Measurements from ENCODE around the gene PTGIR.

Gene PTGIR, protein sequence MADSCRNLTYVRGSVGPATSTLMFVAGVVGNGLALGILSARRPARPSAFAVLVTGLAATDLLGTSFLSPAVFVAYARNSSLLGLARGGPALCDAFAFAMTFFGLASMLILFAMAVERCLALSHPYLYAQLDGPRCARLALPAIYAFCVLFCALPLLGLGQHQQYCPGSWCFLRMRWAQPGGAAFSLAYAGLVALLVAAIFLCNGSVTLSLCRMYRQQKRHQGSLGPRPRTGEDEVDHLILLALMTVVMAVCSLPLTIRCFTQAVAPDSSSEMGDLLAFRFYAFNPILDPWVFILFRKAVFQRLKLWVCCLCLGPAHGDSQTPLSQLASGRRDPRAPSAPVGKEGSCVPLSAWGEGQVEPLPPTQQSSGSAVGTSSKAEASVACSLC

GRCh38 chr19:46624958-46625661 is at the start of gene PTGIR:
Gene PTGIR (minus strand): TSS chr19:46625089. CDS start chr19:46624225, 864 bp downstream.
- peak; percentile 74 for DNase-seq (ENCODE audit: low read depth)

GRCh38 chr19:46670813-46671212 is 45.9 kb upstream of the PTGIR start:
- no peak for DNase-seq (ENCODE audit: low read depth)

DNA sequence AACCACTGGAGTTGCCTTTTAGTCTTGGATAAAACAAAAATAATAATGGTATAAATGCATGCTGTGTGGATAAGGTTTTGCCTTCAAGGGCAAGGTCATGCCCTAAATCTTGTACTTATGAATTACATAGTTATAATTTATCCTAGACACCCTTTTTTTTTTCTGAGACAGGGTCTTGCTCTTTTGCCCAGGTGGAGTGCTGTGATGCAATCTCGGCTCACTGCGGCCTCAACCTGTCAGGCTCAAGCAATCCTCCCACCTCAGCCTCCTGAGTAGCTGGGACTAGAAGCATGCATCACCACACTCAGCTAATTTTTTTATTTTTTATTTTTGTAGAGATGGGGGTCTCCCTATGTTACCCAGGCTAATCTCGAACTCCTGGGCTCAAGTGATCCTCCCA is 43.8 kb upstream of the PTGIR start:
- DNase-seq (ENCODE audit: low read depth): no peak

- DNase-seq (ENCODE audit: low read depth): no peak
These were observed 40.2 kb upstream of the PTGIR start for GRCh38 chr19:46665072-46665471.

DNA sequence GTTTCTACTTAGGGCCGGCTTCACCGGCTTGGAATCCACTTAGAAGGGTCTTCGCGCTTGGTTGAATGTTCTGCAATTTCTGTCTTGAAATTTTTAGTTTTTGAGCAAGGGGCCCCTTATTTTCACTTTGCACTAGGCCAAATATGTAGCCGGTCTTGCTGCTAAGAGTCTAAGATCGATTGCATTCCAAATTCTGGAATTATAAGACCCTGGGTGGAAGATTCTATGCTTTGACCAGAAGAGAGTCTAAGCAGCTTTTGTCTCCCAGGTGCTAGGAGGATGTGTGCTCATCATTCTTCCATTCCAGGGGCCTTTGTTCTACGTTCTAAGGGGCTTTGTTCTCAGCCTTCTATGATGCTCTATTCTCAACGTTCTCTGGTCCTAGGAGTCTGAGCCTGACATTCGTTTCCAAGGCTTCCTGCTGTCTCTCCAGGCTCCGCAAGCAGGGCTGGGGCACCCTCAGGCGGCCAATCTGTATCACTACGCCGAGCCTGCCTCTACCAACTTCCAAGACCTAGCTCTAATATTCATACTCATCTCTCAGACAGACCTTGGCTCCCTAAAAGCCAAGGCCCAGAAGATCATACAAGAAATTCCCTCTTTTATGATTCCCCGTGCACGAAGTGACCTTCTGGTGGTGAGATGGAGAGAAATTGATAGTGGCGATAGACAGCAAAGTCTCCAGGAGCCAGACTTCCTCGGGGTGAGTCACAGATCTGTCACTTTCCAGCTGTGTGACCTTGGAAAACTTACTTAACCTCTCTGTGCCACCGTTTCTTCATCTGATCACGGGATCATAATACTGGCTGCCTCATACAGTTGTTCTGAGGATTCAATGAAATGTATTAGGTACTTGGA is 37.1 kb upstream of the PTGIR start:
- DNase-seq (ENCODE audit: low read depth): peak; percentile 78

- peak; percentile 99 for DNase-seq (ENCODE audit: low read depth)
These were observed 36.3 kb upstream of the PTGIR start, which contains the start of gene DACT3 for GRCh38 chr19:46661020-46661731. Gene DACT3 (minus strand): TSS chr19:46661182. CDS start chr19:46661064, 118 bp downstream.

DNA sequence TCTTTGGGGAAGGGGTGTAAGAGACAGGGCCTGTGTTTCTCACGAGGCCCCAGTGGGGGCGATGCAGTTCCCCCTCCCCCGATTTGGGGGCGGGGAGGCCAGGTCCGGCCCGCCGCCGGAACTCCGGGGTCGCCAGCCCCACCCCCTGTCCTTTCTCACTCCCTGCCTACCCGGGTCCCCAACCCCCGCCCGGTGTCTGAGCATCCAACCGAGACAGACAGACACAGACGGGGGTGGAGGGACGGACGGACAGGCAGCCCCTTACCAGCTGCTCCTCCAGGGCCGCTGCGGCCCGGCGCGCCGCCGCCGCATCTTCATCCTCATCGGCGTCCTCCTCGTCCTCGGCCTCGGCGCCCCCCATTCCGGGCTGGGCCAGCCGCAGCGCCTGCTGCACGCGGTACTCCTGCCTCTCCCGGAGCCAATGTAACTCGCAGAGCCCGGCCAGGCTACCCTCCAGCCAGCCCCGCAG is 35.7 kb upstream of the PTGIR start:
- DNase-seq (ENCODE audit: low read depth): no peak

GRCh38 chr19:46660008-46660517 is 35.2 kb upstream of the PTGIR start:
- no peak for DNase-seq (ENCODE audit: low read depth)

- DNase-seq (ENCODE audit: low read depth): no peak
These were observed 34.5 kb upstream of the PTGIR start for GRCh38 chr19:46659151-46660007.

DNA sequence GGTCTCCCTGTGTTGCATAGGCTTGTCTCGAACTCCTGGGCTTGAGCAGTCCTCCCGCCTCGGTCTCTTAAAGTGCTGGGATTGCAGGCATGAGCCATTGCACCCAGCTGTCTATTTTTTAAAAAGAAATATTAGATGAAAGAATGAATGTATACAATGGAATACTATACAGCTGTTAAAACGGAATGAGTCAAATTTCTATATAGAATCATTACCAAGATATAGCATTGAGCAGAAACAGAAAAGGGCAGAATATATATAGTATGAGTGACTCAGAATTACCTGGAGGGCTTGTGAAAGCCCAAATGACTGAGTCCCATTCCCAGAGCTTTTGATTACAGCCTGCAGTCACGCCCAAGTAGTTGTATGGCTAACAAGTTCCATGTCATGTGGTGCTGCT is 31.7 kb upstream of the PTGIR start:
- no peak for DNase-seq (ENCODE audit: low read depth)

- no peak for DNase-seq (ENCODE audit: low read depth)
These were observed 29.8 kb upstream of the PTGIR start for GRCh38 chr19:46654621-46655152.

DNA sequence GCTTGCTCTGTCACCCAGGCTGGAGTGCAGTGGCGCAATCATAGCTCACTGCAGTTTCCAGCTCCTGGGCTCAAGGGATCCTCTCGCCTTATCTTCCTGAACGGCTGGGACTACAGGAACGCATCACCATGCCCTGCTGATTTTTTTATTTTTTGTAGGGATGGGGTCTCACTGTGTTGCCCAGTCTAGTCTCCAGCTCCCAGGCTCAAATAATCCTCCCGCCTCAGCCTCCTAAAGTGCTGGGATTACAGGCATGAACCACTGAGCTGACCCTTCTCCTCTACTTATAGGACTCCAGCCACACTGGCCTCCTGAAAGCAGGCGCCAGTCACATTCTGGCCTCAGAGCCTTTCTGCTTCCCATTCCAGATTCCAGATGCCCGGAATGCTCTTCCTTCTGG is 25.6 kb upstream of the PTGIR start:
- no peak for DNase-seq (ENCODE audit: low read depth)

- no peak for DNase-seq (ENCODE audit: low read depth)
These were observed 24.4 kb upstream of the PTGIR start for GRCh38 chr19:46648961-46649960.

DNA sequence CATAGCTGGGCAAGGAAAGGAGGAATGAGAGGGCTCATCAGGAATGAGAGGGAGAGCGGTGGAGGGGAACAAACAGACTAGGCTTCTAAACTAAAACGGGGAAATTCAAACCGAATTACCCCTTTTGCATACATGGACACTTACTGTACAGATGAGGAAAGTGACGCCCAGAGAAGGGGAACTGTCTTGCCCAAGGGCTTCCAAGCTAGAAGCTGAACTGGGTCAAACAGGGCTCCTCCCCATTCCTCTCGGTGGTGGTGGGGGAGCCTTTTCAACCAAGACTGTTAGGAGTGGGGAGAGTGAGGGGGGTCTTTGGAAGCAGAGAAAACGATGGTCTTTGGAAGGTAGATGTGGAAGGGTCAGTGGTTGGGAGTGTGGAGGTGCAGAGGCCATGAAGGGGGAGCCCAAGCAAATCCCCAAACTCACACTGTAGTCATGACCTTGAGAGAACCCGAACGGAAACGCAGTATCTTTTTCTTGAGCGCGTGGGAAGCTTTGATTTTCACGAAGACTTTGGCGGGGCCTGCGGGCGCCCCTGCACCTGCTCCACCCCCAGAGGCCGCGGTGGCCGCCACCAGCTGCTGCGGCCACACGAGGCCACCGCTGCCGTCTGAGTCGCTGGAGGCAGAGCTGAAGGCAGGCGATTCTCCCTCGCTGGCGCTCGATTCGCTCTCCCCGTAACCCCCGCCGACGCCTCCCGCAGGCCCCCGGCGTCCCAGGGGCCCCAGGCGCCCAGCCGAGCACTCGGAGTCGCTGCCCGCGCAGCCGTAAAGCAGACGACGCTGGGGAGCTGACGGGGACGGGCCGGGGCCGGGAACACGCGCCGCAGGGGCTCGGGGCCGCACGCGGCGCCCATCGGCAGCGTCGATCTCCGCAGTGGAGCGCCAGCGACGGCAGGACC is 23.4 kb upstream of the PTGIR start:
- DNase-seq (ENCODE audit: low read depth): no peak

DNA sequence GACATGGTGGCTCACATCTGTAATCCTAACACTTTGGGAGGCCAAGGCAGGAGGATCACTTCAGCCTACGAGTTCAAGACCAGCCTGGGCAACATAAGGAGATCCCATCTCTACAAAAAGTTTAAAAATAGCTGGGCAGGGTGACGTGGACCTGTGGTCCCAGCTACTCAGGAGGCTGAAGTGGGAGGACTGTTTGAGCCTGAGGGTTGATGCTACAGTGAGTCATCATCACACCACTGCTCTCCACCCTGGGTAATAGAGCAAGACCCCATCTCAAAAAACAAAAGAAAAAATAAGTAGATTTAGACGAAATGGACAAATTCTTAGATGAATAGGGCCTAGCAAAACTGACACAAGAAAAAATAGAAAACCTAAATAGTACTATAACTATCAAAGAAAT is 21.5 kb upstream of the PTGIR start:
- DNase-seq (ENCODE audit: low read depth): no peak

DNA sequence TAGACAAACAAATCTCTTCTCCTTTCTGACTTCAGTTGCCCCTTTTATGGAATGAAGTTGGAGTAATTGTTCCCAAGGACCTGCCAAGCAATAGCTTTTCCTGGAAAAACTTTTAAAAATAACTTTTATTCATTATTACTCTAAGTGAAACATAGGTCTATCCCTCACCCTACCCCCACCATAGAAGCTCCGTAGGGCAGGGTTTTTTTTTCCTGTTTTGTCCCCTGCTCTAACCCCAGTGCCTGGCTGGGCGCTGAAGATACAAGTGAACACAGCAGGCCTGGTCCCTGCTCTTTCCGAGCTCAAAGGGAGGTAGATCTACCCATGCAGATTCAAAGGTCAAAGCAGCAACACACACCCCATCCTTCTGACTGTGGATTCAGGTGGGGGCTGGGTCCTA is 19.8 kb upstream of the PTGIR start:
- no peak for DNase-seq (ENCODE audit: low read depth)

DNA sequence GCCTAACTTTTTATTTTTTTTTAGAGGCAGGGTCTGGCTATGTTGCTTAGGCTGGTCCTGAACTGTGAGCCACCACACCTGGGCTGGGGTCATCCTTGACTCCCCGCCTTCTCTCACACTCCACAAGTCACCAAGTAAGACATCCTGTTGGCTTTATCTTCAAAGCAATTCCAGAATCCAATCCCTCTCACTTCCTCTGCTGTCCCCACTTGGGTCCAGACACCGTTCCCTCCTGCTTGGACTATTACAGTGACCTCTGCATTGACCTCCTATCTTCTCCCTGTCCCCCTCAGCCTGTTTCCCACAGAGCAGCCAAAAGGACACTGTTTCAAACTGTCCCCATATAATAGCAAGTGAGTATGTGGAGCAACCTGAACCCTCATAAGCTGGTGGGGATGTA is 15.8 kb upstream of the PTGIR start:
- no peak for DNase-seq (ENCODE audit: low read depth)

All from stromal cell of bone marrow (primary cell).